Sigmoid colon (tissue), 4 donors: Measurements from ENCODE around the gene PHC2.

Source experiments
- POLR2A ChIP-seq, 2 donors: fragments of 450-650 bp; IDR thresholded peaks; one replicate each; pipeline ENCODE4 v1.6.1; 2016; ENCODE audit warnings: antibody characterized with exemption in 2 of 2, mild to moderate bottlenecking in 2 of 2, moderate library complexity in 2 of 2
- POLR2AphosphoS5 ChIP-seq, 4 donors: sonication (generic); formaldehyde crosslinking; IDR thresholded peaks; one replicate each; pipeline ENCODE4 v1.6.1; 2017; ENCODE audit warnings: antibody characterized with exemption in 4 of 4
- TF ChIP-seq, protein P1 (sequence below), 4 experiments: fragments of 450-650 bp in 3 of 4; fragments of 200-600 bp in 1 of 4; IDR thresholded peaks; one replicate each; pipeline ENCODE4 v1.5.1; 2016 to 2019; ENCODE audit warnings: antibody characterized with exemption in 4 of 4, mild to moderate bottlenecking in 3 of 4, moderate library complexity in 2 of 4

DNA sequence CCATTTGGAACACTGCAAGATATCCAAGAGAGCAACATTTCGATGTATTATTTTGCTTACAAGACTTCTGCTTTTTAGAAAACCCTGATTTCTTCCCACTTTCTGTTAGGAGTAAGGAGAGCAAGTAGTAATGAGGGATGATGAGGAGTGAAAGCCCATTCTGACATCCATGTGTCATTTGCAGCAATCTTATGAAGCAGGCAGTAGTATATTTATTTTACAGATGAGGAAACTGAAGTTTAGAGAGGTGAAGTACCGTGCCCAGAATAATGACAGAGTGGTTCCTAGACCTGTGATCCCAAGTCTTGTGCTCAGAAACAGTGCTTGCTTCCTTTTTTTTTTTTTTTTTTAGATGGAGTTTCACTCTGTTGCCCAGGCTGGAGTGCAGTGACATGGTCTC, 34.4 kb upstream of the PHC2 start:
- TF ChIP-seq, protein P1, sequence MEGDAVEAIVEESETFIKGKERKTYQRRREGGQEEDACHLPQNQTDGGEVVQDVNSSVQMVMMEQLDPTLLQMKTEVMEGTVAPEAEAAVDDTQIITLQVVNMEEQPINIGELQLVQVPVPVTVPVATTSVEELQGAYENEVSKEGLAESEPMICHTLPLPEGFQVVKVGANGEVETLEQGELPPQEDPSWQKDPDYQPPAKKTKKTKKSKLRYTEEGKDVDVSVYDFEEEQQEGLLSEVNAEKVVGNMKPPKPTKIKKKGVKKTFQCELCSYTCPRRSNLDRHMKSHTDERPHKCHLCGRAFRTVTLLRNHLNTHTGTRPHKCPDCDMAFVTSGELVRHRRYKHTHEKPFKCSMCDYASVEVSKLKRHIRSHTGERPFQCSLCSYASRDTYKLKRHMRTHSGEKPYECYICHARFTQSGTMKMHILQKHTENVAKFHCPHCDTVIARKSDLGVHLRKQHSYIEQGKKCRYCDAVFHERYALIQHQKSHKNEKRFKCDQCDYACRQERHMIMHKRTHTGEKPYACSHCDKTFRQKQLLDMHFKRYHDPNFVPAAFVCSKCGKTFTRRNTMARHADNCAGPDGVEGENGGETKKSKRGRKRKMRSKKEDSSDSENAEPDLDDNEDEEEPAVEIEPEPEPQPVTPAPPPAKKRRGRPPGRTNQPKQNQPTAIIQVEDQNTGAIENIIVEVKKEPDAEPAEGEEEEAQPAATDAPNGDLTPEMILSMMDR (IDR thresholded peaks at IDR 0.05): no peak
- TF ChIP-seq POLR2A (IDR thresholded peaks at IDR 0.05) (no peak), POLR2AphosphoS5 (IDR thresholded peaks at IDR 0.05) (no peak)
